Natural killer cell (primary cell): ENCODE data around the gene CHKA. TPM values are rescaled to one million over a fixed set of nuclear protein-coding genes. Genes with fewer than 3 reads are reported as not detected.

Experiments
- ATAC-seq, 3 donors: fragments of 150-1000 bp in 2 of 3; fragments of 200-7000 bp in 1 of 3; cut with Tn5 transposase; 1 replicate in 1 of 3; 2 replicates in 2 of 3; pipeline ENCODE4 v1.10.0; 2021; ENCODE audit warnings: mild to moderate bottlenecking in 2 of 3, moderate library complexity in 2 of 3
- DNase-seq, 2 donors: peaks; one replicate each; pipeline versions ENCODE4 v3.0.0 to v3.0.0-alpha.2; 2013 to 2021; ENCODE audit warnings: mixed read lengths in 1 of 2
- H3K27ac ChIP-seq: one replicate; pipeline ENCODE4 v1.5.1; 2013; ENCODE audit warnings: mild to moderate bottlenecking, low read length
- H3K27me3 ChIP-seq: one replicate; pipeline ENCODE4 v1.6.1; 2013; ENCODE audit warnings: low read length; ENCODE audit not compliant: control insufficient read depth, insufficient read depth
- H3K36me3 ChIP-seq: one replicate; pipeline ENCODE4 v1.6.1; 2013; ENCODE audit warnings: low read length; ENCODE audit not compliant: control insufficient read depth, insufficient read depth
- H3K4me1 ChIP-seq: one replicate; pipeline ENCODE4 v1.6.1; 2013; ENCODE audit warnings: low read length; ENCODE audit not compliant: control insufficient read depth, insufficient read depth
- H3K4me3 ChIP-seq: one replicate; pipeline ENCODE4 v1.5.1; 2013; ENCODE audit warnings: low read length
- H3K9me3 ChIP-seq: one replicate; pipeline ENCODE4 v1.6.1; 2013; ENCODE audit warnings: low read length; ENCODE audit not compliant: control insufficient read depth, insufficient read depth
- H3K27ac Mint-ChIP-seq, 2 donors: one replicate each; pipeline ENCODE4 v1.8.0; 2022; ENCODE audit warnings: mild to moderate bottlenecking in 2 of 2, mixed read lengths in 2 of 2, moderate library complexity in 1 of 2
- H3K27me3 Mint-ChIP-seq, 2 donors: one replicate each; pipeline ENCODE4 v1.8.0; 2022; ENCODE audit warnings: low read depth in 2 of 2, mixed read lengths in 2 of 2
- H3K36me3 Mint-ChIP-seq: one replicate; pipeline ENCODE4 v1.8.0; 2022; ENCODE audit warnings: mixed read lengths
- H3K4me1 Mint-ChIP-seq, 2 donors: one replicate each; pipeline ENCODE4 v1.8.0; 2022; ENCODE audit warnings: mixed read lengths in 2 of 2
- H3K4me3 Mint-ChIP-seq: one replicate; pipeline ENCODE4 v1.8.0; 2022; ENCODE audit warnings: mild to moderate bottlenecking, moderate library complexity, mixed read lengths
- H3K9me3 Mint-ChIP-seq, 2 donors: one replicate each; pipeline ENCODE4 v1.8.0; 2022; ENCODE audit warnings: mixed read lengths in 2 of 2
- WGBS: methylation state at CpG from one replicate; pipeline ENCODE4 v1.1.7; 2013; ENCODE audit warnings: missing lambda C conversion rate; ENCODE audit not compliant: insufficient coverage; 5-methylcytosine and 5-hydroxymethylcytosine counted together
- intact Hi-C: fragments of 100-400 bp; cut with micrococcal nuclease; formaldehyde crosslinking; loops from one replicate; pipeline ENCODE4 v1.14.2; 2022
- total RNA-seq, 4 donors: library from RNA; stranded (reverse); fragments of 120-200 nt in 1 of 4; gene quantifications; one replicate each; pipeline versions ENCODE4 v1.2.3 to v1.2.4, GENCODE V29; 2013 to 2022
- TF ChIP-seq, protein P1 (sequence below): fragments of 200-600 bp; IDR thresholded peaks from one replicate; pipeline ENCODE4 v1.8.0; 2022; ENCODE audit warnings: antibody characterized with exemption

CHKA gene
- total RNA-seq, 3 donors from 2014 or later (not counting 1 experiment from before 2014, with no cell fraction given), result 15.8 to 24.6 (median 24.4) TPM

DNA sequence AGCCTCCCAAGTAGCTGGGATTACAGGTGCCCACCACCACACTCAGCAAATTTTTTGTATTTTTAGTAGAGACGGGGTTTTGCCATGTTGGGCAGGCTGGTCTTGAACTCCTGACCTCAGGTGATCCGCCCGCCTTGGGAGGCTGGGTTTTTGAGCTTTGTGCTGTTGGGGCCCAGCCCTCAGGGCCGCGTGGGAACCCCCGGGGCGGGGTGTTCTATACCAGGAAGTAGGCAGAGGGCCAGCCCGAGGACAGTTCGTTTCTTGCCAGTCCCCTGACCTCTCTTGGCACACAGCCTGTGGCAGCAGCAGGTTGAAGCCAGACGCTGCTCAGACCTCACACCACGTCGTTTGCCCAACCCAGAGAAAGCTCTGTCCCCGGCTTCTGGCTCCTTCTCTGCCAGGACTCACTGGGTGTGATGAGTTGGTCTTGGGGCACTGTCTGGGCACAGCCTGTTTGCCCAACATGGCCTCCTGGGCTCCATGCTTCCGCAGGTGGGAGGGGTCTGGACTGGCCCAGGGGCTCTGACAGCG lies 24.9 kb upstream of the CHKA start:
- TF ChIP-seq, protein P1, sequence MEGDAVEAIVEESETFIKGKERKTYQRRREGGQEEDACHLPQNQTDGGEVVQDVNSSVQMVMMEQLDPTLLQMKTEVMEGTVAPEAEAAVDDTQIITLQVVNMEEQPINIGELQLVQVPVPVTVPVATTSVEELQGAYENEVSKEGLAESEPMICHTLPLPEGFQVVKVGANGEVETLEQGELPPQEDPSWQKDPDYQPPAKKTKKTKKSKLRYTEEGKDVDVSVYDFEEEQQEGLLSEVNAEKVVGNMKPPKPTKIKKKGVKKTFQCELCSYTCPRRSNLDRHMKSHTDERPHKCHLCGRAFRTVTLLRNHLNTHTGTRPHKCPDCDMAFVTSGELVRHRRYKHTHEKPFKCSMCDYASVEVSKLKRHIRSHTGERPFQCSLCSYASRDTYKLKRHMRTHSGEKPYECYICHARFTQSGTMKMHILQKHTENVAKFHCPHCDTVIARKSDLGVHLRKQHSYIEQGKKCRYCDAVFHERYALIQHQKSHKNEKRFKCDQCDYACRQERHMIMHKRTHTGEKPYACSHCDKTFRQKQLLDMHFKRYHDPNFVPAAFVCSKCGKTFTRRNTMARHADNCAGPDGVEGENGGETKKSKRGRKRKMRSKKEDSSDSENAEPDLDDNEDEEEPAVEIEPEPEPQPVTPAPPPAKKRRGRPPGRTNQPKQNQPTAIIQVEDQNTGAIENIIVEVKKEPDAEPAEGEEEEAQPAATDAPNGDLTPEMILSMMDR, result no peak
- 54% methylated on average over 15 of the region's 15 CpGs for WGBS
- ATAC-seq (peak in 2 of 3 donors; percentile 46 to 53), DNase-seq (no peak)
- H3K4me3 ChIP-seq, result no peak overlapping the region
- no peaks in the 10 kb centered on the region for H3K9me3 ChIP-seq
- Mint-ChIP-seq H3K4me1 (peaks cover 0 to 12% of the 10 kb centered on the region in 2 donors), H3K4me3 (no peak overlapping the region), H3K27me3 (no peaks in the 10 kb centered on the region), H3K27ac (peak overlapping the region in 1 of 2 donors; percentile 31), H3K9me3 (no peaks in the 10 kb centered on the region), H3K36me3 (no peaks in the 10 kb centered on the region)
- H3K4me1 ChIP-seq, result peaks cover 34% of the 10 kb centered on the region
- intact Hi-C loops, result no loop called here
- H3K27me3 ChIP-seq, result no peaks in the 10 kb centered on the region
- no peak overlapping the region for H3K27ac ChIP-seq
- no peaks in the 10 kb centered on the region for H3K36me3 ChIP-seq

DNA sequence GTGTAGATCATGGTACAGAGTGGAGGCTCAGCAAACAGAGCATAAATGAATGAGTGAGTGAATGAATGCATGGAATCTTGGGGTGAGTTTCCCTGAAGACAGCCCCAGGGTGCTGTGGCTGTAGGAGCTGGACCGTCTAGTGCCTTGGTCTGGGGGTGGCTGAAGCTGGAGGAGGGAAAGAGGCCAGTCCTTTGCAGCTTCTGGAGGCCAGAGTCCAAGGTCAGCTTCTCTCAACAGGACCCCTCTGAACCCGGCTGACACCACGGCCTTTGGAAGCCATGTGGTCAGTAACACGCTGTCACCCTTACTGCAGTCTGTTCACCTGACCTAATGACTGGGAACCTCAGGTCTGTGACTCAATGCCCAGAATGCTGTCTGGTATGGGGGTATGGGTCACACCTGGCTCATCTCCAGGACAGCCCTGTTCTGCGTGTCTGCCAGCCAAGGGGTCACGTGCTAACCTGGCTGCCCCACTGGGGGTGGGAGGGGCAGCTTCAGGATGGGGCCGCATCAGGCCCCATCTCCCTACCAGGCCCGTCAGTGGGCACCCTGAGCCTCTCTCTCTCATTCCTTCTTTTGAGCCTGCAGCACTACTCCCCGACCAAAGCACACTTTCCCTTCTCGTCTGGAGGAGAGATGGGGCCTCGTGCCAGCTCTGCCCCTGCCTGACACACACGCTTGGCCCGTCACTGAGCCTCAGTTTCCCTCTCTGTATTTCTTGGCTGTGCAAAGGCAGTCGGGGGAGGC lies 24.1 kb upstream of the CHKA start:
- intact Hi-C loops, result no loop called here
- WGBS, result 85% methylated on average over 14 of the region's 14 CpGs
- no peak for DNase-seq

DNA sequence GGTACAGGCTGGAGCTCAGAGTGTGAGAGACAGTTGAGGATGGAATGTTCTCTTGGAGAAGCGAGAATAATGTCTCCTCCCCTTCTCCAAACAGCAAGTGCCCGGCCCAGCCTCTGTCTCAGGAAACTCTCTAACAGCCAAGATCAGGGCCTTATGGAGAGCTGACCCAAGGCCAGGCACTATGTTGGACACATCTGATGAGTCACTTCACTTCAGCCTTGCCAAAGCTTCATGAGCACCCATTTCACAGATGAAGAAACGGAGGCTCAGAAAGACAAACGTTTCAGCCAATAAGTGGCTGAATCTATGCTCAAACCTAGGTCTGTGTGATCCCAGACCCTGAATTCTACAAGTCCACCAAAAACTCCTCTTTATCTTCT lies 22.1 kb upstream of the CHKA start:
- no peak for DNase-seq
- H3K36me3 ChIP-seq, result no peaks in the 10 kb centered on the region
- TF ChIP-seq, protein P1, result no peak
- H3K27ac ChIP-seq, result no peak overlapping the region
- ATAC-seq, result no peak
- no peaks in the 10 kb centered on the region for H3K27me3 ChIP-seq
- no peaks in the 10 kb centered on the region for H3K36me3 Mint-ChIP-seq
- H3K4me1 ChIP-seq, result peaks cover 34% of the 10 kb centered on the region
- no peak overlapping the region for H3K27ac Mint-ChIP-seq
- H3K4me3 ChIP-seq, result no peak overlapping the region
- 96% methylated on average over 4 of the region's 4 CpGs for WGBS
- no peak overlapping the region for H3K4me3 Mint-ChIP-seq
- H3K27me3 Mint-ChIP-seq, result peaks cover 0 to 2% of the 10 kb centered on the region in 2 donors
- peaks cover 0 to 12% of the 10 kb centered on the region in 2 donors for H3K4me1 Mint-ChIP-seq
- no peaks in the 10 kb centered on the region for H3K9me3 Mint-ChIP-seq
- H3K9me3 ChIP-seq, result no peaks in the 10 kb centered on the region
- intact Hi-C loops, result no loop called here

More for the DNA sequence above, 24.1 kb upstream of the CHKA start:
- H3K9me3 Mint-ChIP-seq, result no peaks in the 10 kb centered on the region
- H3K36me3 ChIP-seq, result no peaks in the 10 kb centered on the region
- TF ChIP-seq, protein P1, result no peak
- peak overlapping the region in 1 of 2 donors; percentile 31 for H3K27ac Mint-ChIP-seq
- H3K9me3 ChIP-seq, result no peaks in the 10 kb centered on the region
- no peak for ATAC-seq
- H3K27ac ChIP-seq, result no peak overlapping the region
- H3K4me1 ChIP-seq, result peaks cover 34% of the 10 kb centered on the region
- H3K4me3 ChIP-seq, result no peak overlapping the region
- no peaks in the 10 kb centered on the region for H3K27me3 ChIP-seq
- no peaks in the 10 kb centered on the region for H3K36me3 Mint-ChIP-seq
- no peak overlapping the region for H3K4me3 Mint-ChIP-seq
- H3K4me1 Mint-ChIP-seq, result peaks cover 0 to 12% of the 10 kb centered on the region in 2 donors
- no peaks in the 10 kb centered on the region for H3K27me3 Mint-ChIP-seq
